MG63 (cell line): ENCODE results near the gene ANTXR2. TPM values are rescaled to one million over a fixed set of nuclear protein-coding genes. Genes with fewer than 3 reads are reported as not detected.
"Not testable (repeated sequence)": the region's sequence is repeated elsewhere in the genome, so short reads cannot be mapped to it uniquely, and the experiment has no call there.

ENCODE experiments used
- DNase-seq: peaks from one replicate; pipeline ENCODE4 v3.0.0-alpha.2; 2020
- H3K27me3 ChIP-seq: fragments of 250-450 bp; sonication (Bioruptor Pico); 2 replicates; pipeline ENCODE4 v1.5.1; 2020; ENCODE audit warnings: mild to moderate bottlenecking, moderate library complexity
- H3K36me3 ChIP-seq: fragments of 250-450 bp; sonication (Bioruptor Pico); 2 replicates; pipeline ENCODE4 v1.5.1; 2020; ENCODE audit warnings: mild to moderate bottlenecking, moderate library complexity
- H3K4me3 ChIP-seq: fragments of 250-450 bp; sonication (Bioruptor Pico); 2 replicates; pipeline ENCODE4 v1.5.1; 2020; ENCODE audit warnings: mild to moderate bottlenecking, moderate library complexity
- H3K9me3 ChIP-seq: fragments of 250-450 bp; sonication (Bioruptor Pico); 2 replicates; pipeline ENCODE4 v1.5.1; 2020; ENCODE audit warnings: mild to moderate bottlenecking, moderate library complexity
- total RNA-seq: library from RNA; depleted of rRNA; stranded (reverse); fragments of >200 nt; shearing (Covaris generic); gene quantifications from 2 replicates; pipeline ENCODE4 v1.2.3, GENCODE V29; 2014; ENCODE audit warnings: low replicate concordance

ANTXR2 gene
- total RNA-seq, 1 experiment from 2014 or later = 5.6 TPM

DNA sequence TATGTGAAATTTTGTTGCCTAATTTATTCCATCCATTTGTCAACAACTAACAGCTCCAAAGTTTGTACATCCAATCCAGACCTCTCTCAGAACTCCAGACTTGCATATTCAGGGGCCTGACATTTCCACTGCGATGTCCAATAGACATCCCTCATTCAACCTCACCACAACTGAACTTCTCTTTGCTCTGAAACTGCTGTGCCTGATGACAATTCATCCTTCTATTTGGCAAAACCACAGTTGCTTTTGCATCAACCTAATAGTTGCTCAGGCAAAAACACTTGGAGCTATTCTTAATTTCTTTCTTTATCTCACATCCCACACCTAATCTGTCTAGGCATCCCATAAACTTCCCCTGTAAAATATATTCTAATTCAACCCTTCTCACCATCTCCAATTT, 56.5 kb downstream of the ANTXR2 start:
- no peak overlapping the region for H3K4me3 ChIP-seq
- H3K9me3 ChIP-seq = no peaks in the 10 kb centered on the region
- no peaks in the 10 kb centered on the region for H3K36me3 ChIP-seq
- H3K27me3 ChIP-seq = no peaks in the 10 kb centered on the region
- DNase-seq = no peak

DNA sequence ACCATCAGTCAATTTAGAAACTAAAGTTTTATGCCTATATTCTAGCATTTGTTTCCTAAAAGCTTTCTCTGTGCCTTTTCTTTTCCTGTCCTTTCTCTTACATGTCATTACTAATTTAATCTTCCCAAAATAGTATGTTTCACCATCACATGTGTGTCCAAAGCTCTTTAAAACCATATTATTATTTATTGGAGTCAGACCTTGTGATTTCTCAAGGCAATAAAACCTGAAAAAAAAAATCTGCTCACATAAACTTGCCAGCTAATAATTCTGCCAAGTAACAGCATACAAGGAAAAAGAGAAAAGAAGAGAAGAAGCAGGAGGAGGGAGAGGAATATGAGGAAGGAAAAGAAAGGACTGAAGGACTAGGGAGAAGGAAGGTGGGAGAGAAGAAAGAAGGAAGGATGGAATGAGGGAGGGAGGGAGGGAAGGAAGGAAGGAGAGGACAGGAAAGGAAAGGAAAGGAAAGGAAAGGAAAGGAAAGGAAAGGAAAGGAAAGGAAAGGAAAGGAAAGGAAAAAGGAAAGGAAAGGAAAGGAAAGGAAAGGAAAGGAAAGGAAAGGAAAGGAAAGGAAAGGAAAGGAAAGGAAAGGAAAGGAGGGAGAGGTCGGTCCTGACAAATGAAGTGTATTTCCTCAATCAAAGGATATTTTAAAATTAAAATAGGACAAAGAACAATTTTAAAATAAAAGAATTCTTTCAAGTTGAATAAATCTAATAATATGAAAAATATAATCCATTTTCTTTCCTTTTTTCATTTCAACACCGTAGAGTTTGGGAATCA, 57.4 kb downstream of the ANTXR2 start:
- Histone ChIP-seq H3K27me3 (no peaks in the 10 kb centered on the region), H3K36me3 (no peaks in the 10 kb centered on the region), H3K9me3 (no peaks in the 10 kb centered on the region), H3K4me3 (no peak overlapping the region)
- no peak for DNase-seq

GRCh38 chr4:80014531-80014930, 58.5 kb downstream of the ANTXR2 start:
- no peak for DNase-seq
- Histone ChIP-seq H3K27me3 (no peaks in the 10 kb centered on the region), H3K9me3 (no peaks in the 10 kb centered on the region), H3K4me3 (no peak overlapping the region), H3K36me3 (no peaks in the 10 kb centered on the region)

DNA sequence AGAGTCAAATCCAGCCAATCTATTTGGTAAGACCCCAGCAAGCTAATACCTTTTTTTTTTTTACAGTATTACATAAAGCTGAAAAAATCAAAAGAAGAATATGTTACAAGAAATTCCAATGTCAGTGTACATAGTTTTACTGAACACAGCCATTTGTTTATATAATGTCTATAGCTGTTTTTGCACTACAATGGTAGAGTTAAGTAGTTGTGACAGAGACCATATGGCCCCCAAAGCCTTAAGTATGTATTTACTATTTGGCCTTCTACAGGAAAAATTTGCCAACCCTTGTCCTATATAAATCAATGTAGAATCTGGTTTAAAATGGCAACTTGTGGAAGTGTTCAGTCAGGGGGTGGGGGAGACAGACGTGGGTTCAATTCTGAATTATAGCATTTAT, 60.7 kb downstream of the ANTXR2 start:
- no peaks in the 10 kb centered on the region for H3K36me3 ChIP-seq

DNA sequence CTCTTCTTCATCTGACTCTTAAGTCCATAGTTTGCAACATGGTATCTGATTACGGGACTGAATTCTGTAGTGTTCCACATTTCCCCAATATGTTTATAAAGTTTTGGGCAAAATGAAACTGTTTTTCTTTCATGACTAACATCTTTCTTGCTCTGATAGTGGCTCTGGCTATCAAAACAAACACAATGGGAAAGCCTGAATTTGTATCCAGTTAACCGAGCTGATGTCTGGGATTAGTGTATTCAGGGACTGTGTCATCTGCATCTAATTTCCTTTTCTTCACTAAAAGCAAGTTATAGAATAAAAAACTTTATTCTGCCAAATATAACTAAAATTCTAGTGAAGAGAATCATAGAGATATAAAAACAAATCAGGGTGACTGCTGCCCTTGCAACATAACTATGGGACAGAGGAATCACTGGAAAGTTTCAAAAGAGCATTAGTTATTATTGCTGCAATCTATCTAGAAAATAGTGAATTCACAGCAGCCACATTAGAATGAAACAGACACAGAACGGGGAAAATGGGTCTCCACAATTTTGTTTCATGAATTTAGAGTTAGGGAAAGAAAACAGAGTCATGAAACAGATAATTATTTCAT, 61.3 kb downstream of the ANTXR2 start:
- Histone ChIP-seq H3K36me3 (no peaks in the 10 kb centered on the region), H3K4me3 (no peak overlapping the region), H3K27me3 (no peaks in the 10 kb centered on the region), H3K9me3 (no peaks in the 10 kb centered on the region)
- no peak for DNase-seq

More for the DNA sequence above, 60.7 kb downstream of the ANTXR2 start:
- no peaks in the 10 kb centered on the region for H3K27me3 ChIP-seq
- no peaks in the 10 kb centered on the region for H3K9me3 ChIP-seq
- no peak overlapping the region for H3K4me3 ChIP-seq
- no peak for DNase-seq

- H3K27me3 ChIP-seq = no peaks in the 10 kb centered on the region
- H3K4me3 ChIP-seq = no peak overlapping the region
- no peaks in the 10 kb centered on the region for H3K9me3 ChIP-seq
- DNase-seq = no peak
- no peaks in the 10 kb centered on the region for H3K36me3 ChIP-seq
These were observed 62.7 kb downstream of the ANTXR2 start for GRCh38 chr4:80010316-80010715.

DNA sequence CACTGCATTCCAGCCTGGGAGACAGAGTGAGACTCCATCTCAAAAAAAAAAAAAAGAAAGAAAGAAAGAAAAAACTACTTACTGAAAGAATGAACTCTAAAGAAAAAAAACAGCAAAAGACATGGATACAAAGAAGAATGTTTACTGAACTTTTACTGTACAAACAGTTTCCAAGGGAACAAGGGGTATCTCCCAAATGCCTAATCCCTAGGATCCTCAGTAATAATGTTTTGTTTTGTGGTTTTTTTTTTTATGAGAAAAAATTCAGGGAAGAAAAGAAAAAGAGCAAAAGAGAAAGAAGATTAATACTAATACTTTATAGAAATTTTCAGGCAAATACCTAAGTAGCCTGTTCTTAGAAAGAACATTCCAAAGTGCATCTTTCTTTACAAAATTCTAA, 63.2 kb downstream of the ANTXR2 start:
- no peaks in the 10 kb centered on the region for H3K36me3 ChIP-seq
- H3K9me3 ChIP-seq = no peaks in the 10 kb centered on the region
- no peak for DNase-seq

DNA sequence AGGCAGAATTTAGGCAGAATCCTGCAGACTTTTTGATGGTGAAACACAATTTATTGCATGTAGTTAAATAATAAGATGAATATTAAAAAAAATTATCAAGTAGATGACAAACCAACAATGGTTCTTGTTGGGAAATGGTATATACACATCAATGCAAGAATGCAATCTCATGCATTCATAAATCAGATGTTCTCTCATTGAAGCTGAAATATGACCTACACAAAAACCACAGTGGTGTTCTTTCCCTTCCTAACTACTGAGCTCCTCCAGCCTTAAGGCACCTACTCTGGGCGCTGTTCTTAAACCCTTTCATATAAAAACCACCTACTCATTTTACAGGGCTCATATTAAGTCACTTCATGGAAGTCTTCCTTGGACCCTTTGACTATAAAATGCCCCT, 64.1 kb downstream of the ANTXR2 start:
- DNase-seq = no peak
- Histone ChIP-seq H3K9me3 (no peaks in the 10 kb centered on the region), H3K4me3 (no peak overlapping the region), H3K27me3 (no peaks in the 10 kb centered on the region), H3K36me3 (no peaks in the 10 kb centered on the region)

More for the DNA sequence above, 63.2 kb downstream of the ANTXR2 start:
- Histone ChIP-seq H3K4me3 (no peak overlapping the region), H3K27me3 (no peaks in the 10 kb centered on the region)

GRCh38 chr4:80008351-80008750, 64.7 kb downstream of the ANTXR2 start:
- H3K4me3 ChIP-seq = no peak overlapping the region
- DNase-seq = no peak
- no peaks in the 10 kb centered on the region for H3K27me3 ChIP-seq
- no peaks in the 10 kb centered on the region for H3K9me3 ChIP-seq
- H3K36me3 ChIP-seq = no peaks in the 10 kb centered on the region

DNA sequence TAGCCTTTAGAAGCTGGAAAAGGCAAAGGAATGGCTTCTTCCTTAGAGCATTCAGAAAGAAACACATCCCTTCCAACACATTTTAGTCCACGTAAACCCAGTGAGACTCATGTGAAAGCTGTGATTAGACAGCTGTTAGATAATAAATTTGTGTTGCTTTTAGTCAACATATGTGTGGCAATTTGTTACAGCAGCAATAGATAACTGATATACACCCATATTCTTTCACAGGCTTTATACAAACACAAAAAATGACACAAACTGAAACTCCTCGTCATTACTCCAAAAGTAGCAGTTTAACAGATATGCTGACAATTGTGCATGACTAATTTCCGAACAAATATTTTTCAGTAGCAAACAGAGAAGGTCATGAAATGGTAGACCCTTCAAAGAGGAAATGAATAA, 65.3 kb downstream of the ANTXR2 start:
- no peak for DNase-seq
- Histone ChIP-seq H3K9me3 (no peaks in the 10 kb centered on the region), H3K27me3 (no peaks in the 10 kb centered on the region), H3K4me3 (no peak overlapping the region), H3K36me3 (no peaks in the 10 kb centered on the region)

- no peak for DNase-seq
- Histone ChIP-seq H3K36me3 (no peaks in the 10 kb centered on the region), H3K4me3 (no peak overlapping the region)
These were observed 65.9 kb downstream of the ANTXR2 start for GRCh38 chr4:80006935-80007744.

GRCh38 chr4:80005863-80006262, 67.2 kb downstream of the ANTXR2 start:
- no peaks in the 10 kb centered on the region for H3K9me3 ChIP-seq
- no peak overlapping the region for H3K4me3 ChIP-seq
- no peaks in the 10 kb centered on the region for H3K36me3 ChIP-seq
- no peaks in the 10 kb centered on the region for H3K27me3 ChIP-seq
- DNase-seq = no peak

More at GRCh38 chr4:80006935-80007744, 65.9 kb downstream of the ANTXR2 start:
- Histone ChIP-seq H3K9me3 (no peaks in the 10 kb centered on the region), H3K27me3 (no peaks in the 10 kb centered on the region)

DNA sequence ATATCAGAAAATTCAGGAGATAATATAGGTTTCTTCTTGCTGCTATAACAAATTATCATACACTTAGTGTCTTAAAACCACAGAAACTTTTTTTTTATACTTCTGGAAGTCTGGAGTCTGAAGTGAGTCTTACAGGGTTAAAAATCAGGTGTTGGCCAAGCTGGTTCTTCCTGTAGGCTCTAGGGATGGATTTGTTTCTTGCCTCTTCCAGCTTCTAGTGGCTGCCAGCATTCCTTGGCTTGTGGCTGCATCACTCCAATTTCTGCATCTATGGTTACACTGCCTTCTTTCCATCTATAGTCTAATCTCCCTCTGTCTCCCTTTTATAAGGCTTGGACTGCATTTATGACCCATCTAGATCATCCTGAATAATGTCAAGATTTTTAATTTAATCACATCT, 68.7 kb downstream of the ANTXR2 start:
- Histone ChIP-seq H3K9me3 (no peaks in the 10 kb centered on the region), H3K27me3 (no peaks in the 10 kb centered on the region), H3K36me3 (no peaks in the 10 kb centered on the region), H3K4me3 (no peak overlapping the region)
- no peak for DNase-seq

- DNase-seq, H3K36me3 ChIP-seq, H3K27me3 ChIP-seq: not testable (repeated sequence)
These were observed 70.5 kb downstream of the ANTXR2 start for GRCh38 chr4:80002559-80002958.

GRCh38 chr4:79999048-79999447, 74.0 kb downstream of the ANTXR2 start:
- not testable (repeated sequence) for H3K9me3 ChIP-seq, H3K4me3 ChIP-seq, H3K36me3 ChIP-seq, DNase-seq, H3K27me3 ChIP-seq

More at GRCh38 chr4:80002559-80002958, 70.5 kb downstream of the ANTXR2 start:
- not testable (repeated sequence) for H3K9me3 ChIP-seq, H3K4me3 ChIP-seq

GRCh38 chr4:79998201-79998600, 74.8 kb downstream of the ANTXR2 start:
- Histone ChIP-seq H3K9me3 (no peaks in the 10 kb centered on the region), H3K4me3 (no peak overlapping the region), H3K36me3 (no peaks in the 10 kb centered on the region), H3K27me3 (no peaks in the 10 kb centered on the region)
- DNase-seq = no peak

DNA sequence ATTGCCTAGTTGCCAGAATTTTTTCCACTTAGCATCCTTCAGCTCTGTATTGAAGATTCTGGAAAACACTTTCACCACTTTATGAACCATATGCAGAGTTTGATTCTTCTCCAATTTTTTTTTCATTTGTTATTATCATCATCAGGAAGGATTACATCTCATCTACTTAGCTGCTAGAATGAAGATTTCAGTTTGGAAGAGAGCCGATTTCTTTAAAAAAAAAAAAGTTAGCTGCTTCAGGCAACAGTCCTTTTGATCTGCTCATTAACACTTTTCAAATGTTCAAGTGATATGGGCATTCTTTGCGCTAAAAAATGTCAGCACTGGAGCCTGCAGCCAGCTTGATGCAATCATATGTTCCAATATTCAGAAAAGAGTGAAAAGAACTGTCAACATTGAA, 76.2 kb downstream of the ANTXR2 start:
- H3K4me3 ChIP-seq = no peak overlapping the region
- H3K27me3 ChIP-seq = no peaks in the 10 kb centered on the region
- DNase-seq = no peak
- H3K36me3 ChIP-seq = no peaks in the 10 kb centered on the region
- H3K9me3 ChIP-seq = no peaks in the 10 kb centered on the region
